Ishikawa (cell line): ENCODE data around the gene KLRK1.

Experiments
- CEBPB ChIP-seq: IDR thresholded peaks from 2 replicates; pipeline ENCODE4 v1.6.1; 2012
- CREB1 ChIP-seq: IDR thresholded peaks from 2 replicates; pipeline ENCODE4 v1.6.1; 2012; ENCODE audit warnings: low read depth
- EGR1 ChIP-seq: IDR thresholded peaks from 2 replicates; pipeline ENCODE4 v1.6.1; 2012
- EP300 ChIP-seq: IDR thresholded peaks from 2 replicates; pipeline ENCODE4 v1.6.1; 2012; ENCODE audit warnings: borderline replicate concordance
- FOXM1 ChIP-seq: IDR thresholded peaks from 2 replicates; pipeline ENCODE4 v1.6.1; 2012; ENCODE audit warnings: low read depth, borderline replicate concordance
- MAX ChIP-seq: IDR thresholded peaks from 2 replicates; pipeline ENCODE4 v1.6.1; 2012
- NFIC ChIP-seq: IDR thresholded peaks from 2 replicates; pipeline ENCODE4 v1.6.1; 2012
- RAD21 ChIP-seq: IDR thresholded peaks from 2 replicates; pipeline ENCODE4 v1.6.1; 2012; ENCODE audit warnings: low read depth
- TAF1 ChIP-seq: IDR thresholded peaks from 2 replicates; pipeline ENCODE4 v1.6.1; 2012; ENCODE audit warnings: low read depth, mild to moderate bottlenecking
- TCF12 ChIP-seq: IDR thresholded peaks from 2 replicates; pipeline ENCODE4 v1.6.1; 2012; ENCODE audit warnings: low read depth
- TEAD4 ChIP-seq: IDR thresholded peaks from 2 replicates; pipeline ENCODE4 v1.6.1; 2012
- USF1 ChIP-seq: IDR thresholded peaks from 2 replicates; pipeline ENCODE4 v1.6.1; 2012
- YY1 ChIP-seq: IDR thresholded peaks from 2 replicates; pipeline ENCODE4 v1.6.1; 2012; ENCODE audit warnings: low read depth
- ZBTB7A ChIP-seq: IDR thresholded peaks from 2 replicates; pipeline ENCODE4 v1.6.1; 2012; ENCODE audit warnings: low read depth
- TF ChIP-seq, protein P1 (sequence below): IDR thresholded peaks from 2 replicates; pipeline ENCODE4 v1.6.1; 2012; ENCODE audit warnings: low read depth, mild to moderate bottlenecking

The KLRK1 gene

DNA sequence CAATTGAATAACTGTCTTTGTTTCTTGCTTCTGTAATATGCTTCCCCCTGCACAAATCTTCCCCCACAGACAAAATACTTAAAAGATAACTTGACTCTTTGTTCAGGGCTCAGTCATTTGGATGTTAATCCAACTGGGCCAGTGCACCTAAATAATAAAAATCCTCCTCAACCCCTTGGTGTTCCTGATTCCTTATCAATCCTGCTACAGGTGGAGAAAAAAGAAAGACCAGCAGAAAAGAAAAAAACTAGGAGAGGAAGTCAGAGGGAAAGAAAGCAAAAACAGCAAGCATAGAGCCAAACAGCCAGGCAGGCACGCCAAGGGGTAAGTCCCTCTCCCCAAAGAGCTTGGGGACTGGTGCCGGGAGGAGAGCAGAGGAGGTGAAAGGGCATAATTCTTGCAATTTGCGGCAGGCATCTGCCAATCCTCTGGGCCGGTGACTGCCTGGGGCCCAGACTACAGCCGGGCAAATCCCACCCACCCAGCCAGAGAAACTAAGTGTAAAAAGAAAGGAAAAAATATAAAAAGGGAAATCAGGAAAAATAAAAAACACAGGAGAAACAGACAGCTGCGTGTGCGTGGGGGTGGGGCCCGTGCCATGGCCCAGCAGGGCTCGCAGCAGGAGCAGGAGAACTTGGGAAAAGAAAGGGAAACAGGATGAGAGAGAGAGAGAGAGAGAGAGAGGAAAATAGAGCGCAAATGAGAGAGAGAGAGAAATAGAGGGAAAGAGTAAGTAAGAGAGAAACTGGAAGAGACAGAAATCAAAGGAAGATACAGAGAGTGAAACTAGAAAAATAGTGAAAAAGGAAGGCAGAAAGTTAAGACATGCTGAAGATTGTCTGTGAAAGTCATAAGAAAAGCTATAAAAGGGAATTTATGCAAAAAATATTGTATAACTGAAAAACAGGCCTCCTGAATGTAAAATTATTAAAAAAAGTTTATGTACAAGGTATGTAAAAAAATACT lies 21.4 kb downstream of the KLRK1 start:
- TF ChIP-seq, protein P1, sequence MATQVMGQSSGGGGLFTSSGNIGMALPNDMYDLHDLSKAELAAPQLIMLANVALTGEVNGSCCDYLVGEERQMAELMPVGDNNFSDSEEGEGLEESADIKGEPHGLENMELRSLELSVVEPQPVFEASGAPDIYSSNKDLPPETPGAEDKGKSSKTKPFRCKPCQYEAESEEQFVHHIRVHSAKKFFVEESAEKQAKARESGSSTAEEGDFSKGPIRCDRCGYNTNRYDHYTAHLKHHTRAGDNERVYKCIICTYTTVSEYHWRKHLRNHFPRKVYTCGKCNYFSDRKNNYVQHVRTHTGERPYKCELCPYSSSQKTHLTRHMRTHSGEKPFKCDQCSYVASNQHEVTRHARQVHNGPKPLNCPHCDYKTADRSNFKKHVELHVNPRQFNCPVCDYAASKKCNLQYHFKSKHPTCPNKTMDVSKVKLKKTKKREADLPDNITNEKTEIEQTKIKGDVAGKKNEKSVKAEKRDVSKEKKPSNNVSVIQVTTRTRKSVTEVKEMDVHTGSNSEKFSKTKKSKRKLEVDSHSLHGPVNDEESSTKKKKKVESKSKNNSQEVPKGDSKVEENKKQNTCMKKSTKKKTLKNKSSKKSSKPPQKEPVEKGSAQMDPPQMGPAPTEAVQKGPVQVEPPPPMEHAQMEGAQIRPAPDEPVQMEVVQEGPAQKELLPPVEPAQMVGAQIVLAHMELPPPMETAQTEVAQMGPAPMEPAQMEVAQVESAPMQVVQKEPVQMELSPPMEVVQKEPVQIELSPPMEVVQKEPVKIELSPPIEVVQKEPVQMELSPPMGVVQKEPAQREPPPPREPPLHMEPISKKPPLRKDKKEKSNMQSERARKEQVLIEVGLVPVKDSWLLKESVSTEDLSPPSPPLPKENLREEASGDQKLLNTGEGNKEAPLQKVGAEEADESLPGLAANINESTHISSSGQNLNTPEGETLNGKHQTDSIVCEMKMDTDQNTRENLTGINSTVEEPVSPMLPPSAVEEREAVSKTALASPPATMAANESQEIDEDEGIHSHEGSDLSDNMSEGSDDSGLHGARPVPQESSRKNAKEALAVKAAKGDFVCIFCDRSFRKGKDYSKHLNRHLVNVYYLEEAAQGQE: no peak
- TF ChIP-seq RAD21: no peak
- no peak for TF ChIP-seq YY1
- TF ChIP-seq ZBTB7A: no peak
- no peak for TF ChIP-seq MAX
- no peak for TF ChIP-seq NFIC
- TF ChIP-seq EP300: no peak
- TF ChIP-seq TEAD4: no peak
- no peak for TF ChIP-seq CEBPB

- no peak for TF ChIP-seq CEBPB
- peak; percentile 49 for TF ChIP-seq RAD21
Observed at GRCh38 chr12:10366875-10367274, 23.0 kb downstream of the KLRK1 start.

- no peak for TF ChIP-seq TEAD4
- TF ChIP-seq NFIC: no peak
- no peak for TF ChIP-seq FOXM1
- no peak for TF ChIP-seq EGR1
- TF ChIP-seq TAF1: no peak
- no peak for TF ChIP-seq USF1
- TF ChIP-seq CEBPB: no peak
- TF ChIP-seq, protein P1: no peak
- TF ChIP-seq RAD21: no peak
- TF ChIP-seq ZBTB7A: no peak
- TF ChIP-seq CREB1: no peak
- no peak for TF ChIP-seq TCF12
- TF ChIP-seq YY1: no peak
- no peak for TF ChIP-seq MAX
- no peak for TF ChIP-seq EP300
Observed at GRCh38 chr12:10365696-10366405, 24.0 kb downstream of the KLRK1 start.

GRCh38 chr12:10364815-10365622 lies 24.8 kb downstream of the KLRK1 start:
- TF ChIP-seq ZBTB7A (peak; percentile 67), EGR1 (no peak), NFIC (peak; percentile 62; the same call in 1 of the 2 replicates), TAF1 (peak; percentile 40; the same call in 1 of the 2 replicates), YY1 (no peak), TCF12 (peak; percentile 62; the same call in 1 of the 2 replicates), CREB1 (no peak), USF1 (peak; percentile 57), MAX (peak; percentile 52), FOXM1 (peak; percentile 60; the same call in 1 of the 2 replicates), EP300 (peak; percentile 40; the same call in 1 of the 2 replicates), CEBPB (no peak), RAD21 (peak; percentile 15; the same call in 1 of the 2 replicates), TEAD4 (peak; percentile 48)
- TF ChIP-seq, protein P1: no peak
